Activated CD4-positive, alpha-beta T cell treated with anti-CD3 and anti-CD28 coated beads, Interleukin-2, amount 10 ng/mL, durations not matched to agents 7 days and 5 days (primary cell): ENCODE measurements around the gene ALKBH1. TPM values are rescaled to one million over a fixed set of nuclear protein-coding genes. Genes with fewer than 3 reads are reported as not detected.
"Not testable (repeated sequence)": the region's sequence is repeated elsewhere in the genome, so short reads cannot be mapped to it uniquely, and the experiment has no call there.

Experiments used
- CTCF ChIA-PET: fragments of 350-600 bp; sonication (Branson Sonifier 250); formaldehyde crosslinking; loops from one replicate; lab custom pipeline; 2021; ENCODE audit warnings: antibody characterized with exemption; lab: Charles Lee
- POLR2A ChIA-PET: fragments of 350-600 bp; sonication (Branson Sonifier 250); formaldehyde crosslinking; loops from one replicate; lab custom pipeline; 2021; ENCODE audit warnings: antibody characterized with exemption; lab: Charles Lee
- DNase-seq: peaks from one replicate; pipeline ENCODE4 v3.0.0-alpha.2; 2020
- H3K27ac Mint-ChIP-seq: one replicate; pipeline ENCODE4 v1.8.0; 2021; ENCODE audit warnings: mild to moderate bottlenecking, moderate library complexity, mixed read lengths
- H3K27me3 Mint-ChIP-seq: one replicate; pipeline ENCODE4 v1.8.0; 2021; ENCODE audit warnings: mixed read lengths
- H3K36me3 Mint-ChIP-seq: one replicate; pipeline ENCODE4 v1.8.0; 2021; ENCODE audit warnings: low read depth, mixed read lengths
- H3K4me1 Mint-ChIP-seq: one replicate; pipeline ENCODE4 v1.8.0; 2021; ENCODE audit warnings: mixed read lengths
- H3K4me3 Mint-ChIP-seq: one replicate; pipeline ENCODE4 v1.8.0; 2021; ENCODE audit warnings: mild to moderate bottlenecking, moderate library complexity, mixed read lengths
- H3K9me3 Mint-ChIP-seq: one replicate; pipeline ENCODE4 v1.8.0; 2021; ENCODE audit warnings: mixed read lengths
- total RNA-seq, 2 experiments: library from RNA; stranded (reverse); gene quantifications; one replicate each; pipeline ENCODE4 v1.2.3, GENCODE V29; 2021

ALKBH1 gene
- total RNA-seq, 2 experiments from 2014 or later, result 12.5 to 13.3 TPM

- H3K27ac Mint-ChIP-seq, result peak overlapping the region; percentile 98
Measured at GRCh38 chr14:77640756-77641533, 66.9 kb downstream of the ALKBH1 start.

GRCh38 chr14:77638771-77639171 lies 69.1 kb downstream of the ALKBH1 start:
- CTCF ChIA-PET, result interaction anchor here (0.8 to 1.8 kb wide), 4 partner anchors 10 to 31 kb away, joined by 3 to 6 read pairs (median 4); no protein-coding TSS in a partner anchor
- Mint-ChIP-seq H3K4me1 (peaks cover 21% of the 10 kb centered on the region), H3K4me3 (no peak overlapping the region), H3K27me3 (no peaks in the 10 kb centered on the region), H3K9me3 (peaks cover 6% of the 10 kb centered on the region), H3K36me3 (peaks cover 5% of the 10 kb centered on the region), H3K27ac (no peak overlapping the region)
- POLR2A ChIA-PET, result no interaction called here
- no peak for DNase-seq

More at GRCh38 chr14:77640756-77641533, 66.9 kb downstream of the ALKBH1 start:
- peak overlapping the region; percentile 69 for H3K4me3 Mint-ChIP-seq
- no peak for DNase-seq
- H3K9me3 Mint-ChIP-seq, result peaks cover 6% of the 10 kb centered on the region
- peaks cover 5% of the 10 kb centered on the region for H3K36me3 Mint-ChIP-seq
- ChIA-PET POLR2A (no interaction called here), CTCF (interaction anchor here (0.7 to 1.8 kb wide), 3 partner anchors 9 to 796 kb away, joined by 3 to 6 read pairs (median 4); no protein-coding TSS in a partner anchor)
- H3K27me3 Mint-ChIP-seq, result no peaks in the 10 kb centered on the region
- H3K4me1 Mint-ChIP-seq, result peaks cover 21% of the 10 kb centered on the region

- DNase-seq, CTCF ChIA-PET, H3K9me3 Mint-ChIP-seq, H3K36me3 Mint-ChIP-seq, H3K27me3 Mint-ChIP-seq, POLR2A ChIA-PET, H3K27ac Mint-ChIP-seq, H3K4me1 Mint-ChIP-seq, H3K4me3 Mint-ChIP-seq: not testable (repeated sequence)
Measured at GRCh38 chr14:77635869-77636268, 72.0 kb downstream of the ALKBH1 start.

- DNase-seq, H3K9me3 Mint-ChIP-seq, H3K4me1 Mint-ChIP-seq, H3K27me3 Mint-ChIP-seq, H3K36me3 Mint-ChIP-seq, H3K27ac Mint-ChIP-seq, H3K4me3 Mint-ChIP-seq, CTCF ChIA-PET, POLR2A ChIA-PET: not testable (repeated sequence)
Measured at GRCh38 chr14:77635466-77635865, 72.4 kb downstream of the ALKBH1 start.

GRCh38 chr14:77630111-77630510 lies 77.7 kb downstream of the ALKBH1 start:
- ChIA-PET CTCF (no interaction called here), POLR2A (no interaction called here)
- no peak for DNase-seq
- H3K9me3 Mint-ChIP-seq, result peaks cover 12% of the 10 kb centered on the region
- H3K36me3 Mint-ChIP-seq, result no peaks in the 10 kb centered on the region
- H3K27ac Mint-ChIP-seq, result no peak overlapping the region
- H3K4me3 Mint-ChIP-seq, result no peak overlapping the region
- H3K27me3 Mint-ChIP-seq, result peaks cover 7% of the 10 kb centered on the region
- peaks cover 3% of the 10 kb centered on the region for H3K4me1 Mint-ChIP-seq

GRCh38 chr14:77625360-77625759 lies 82.5 kb downstream of the ALKBH1 start:
- DNase-seq, result no peak
- H3K36me3 Mint-ChIP-seq, result no peaks in the 10 kb centered on the region
- peaks cover 8% of the 10 kb centered on the region for H3K4me1 Mint-ChIP-seq
- POLR2A ChIA-PET, result no interaction called here
- no peak overlapping the region for H3K4me3 Mint-ChIP-seq
- peaks cover 4% of the 10 kb centered on the region for H3K27me3 Mint-ChIP-seq
- no peak overlapping the region for H3K27ac Mint-ChIP-seq
- H3K9me3 Mint-ChIP-seq, result peaks cover 12% of the 10 kb centered on the region
- CTCF ChIA-PET, result no interaction called here

GRCh38 chr14:77623201-77623600 lies 84.6 kb downstream of the ALKBH1 start:
- no peak overlapping the region for H3K27ac Mint-ChIP-seq
- H3K27me3 Mint-ChIP-seq, result no peaks in the 10 kb centered on the region
- H3K4me3 Mint-ChIP-seq, result no peak overlapping the region
- no peaks in the 10 kb centered on the region for H3K36me3 Mint-ChIP-seq
- no peak for DNase-seq
- POLR2A ChIA-PET, result no interaction called here
- peaks cover 13% of the 10 kb centered on the region for H3K4me1 Mint-ChIP-seq
- H3K9me3 Mint-ChIP-seq, result peaks cover 2% of the 10 kb centered on the region
- CTCF ChIA-PET, result interaction anchor here (1.7 kb wide), 1 partner anchor 15 kb away, joined by 4 read pairs; no protein-coding TSS in a partner anchor

Other genes with a start within 250 kb of the ALKBH1 start
- 100 to 1,000 TPM; 217 to 245 TPM for gene AHSA1, start 249.9 kb downstream of the ALKBH1 start, total RNA-seq
- not detected for gene ISM2, start 209.2 kb downstream of the ALKBH1 start, total RNA-seq
- 10 to 100 TPM; 54.2 to 64.4 TPM for gene SPTLC2, start 91.4 kb downstream of the ALKBH1 start, total RNA-seq
- gene SLIRP, start 80 bp upstream of the ALKBH1 start, total RNA-seq, result 10 to 100 TPM; 61.9 to 73.6 TPM
- gene SNW1, start 53.1 kb upstream of the ALKBH1 start, total RNA-seq, result 100 to 1,000 TPM; 114 to 115 TPM
- gene ADCK1, start 92.1 kb upstream of the ALKBH1 start, total RNA-seq, result 1 to 10 TPM; 6.7 to 7.7 TPM